Measurements from ENCODE around the gene GPR6. TPM values are rescaled to one million over a fixed set of nuclear protein-coding genes. Genes with fewer than 3 reads are reported as not detected.
A peak's percentile ranks its signal among the peaks of the same experiment; 100 is the strongest.

The GPR6 gene
- polyA plus RNA-seq, 3 donors = not detected

GRCh38 chr6:109949281-109950065, 28.6 kb upstream of the GPR6 start:
- Mint-ChIP-seq H3K27me3 (ENCODE audit: low read depth in 3 of 3) (peaks cover 0 to 11% (median 6%) of the 10 kb centered on the region in 3 donors), H3K4me1 (no peaks in the 10 kb centered on the region), H3K9me3 (peaks cover 0 to 4% (median 0%) of the 10 kb centered on the region in 7 donors), H3K27ac (peak overlapping the region in 1 of 7 donors; percentile 50), H3K4me3 (peak overlapping the region in 1 of 2 donors; percentile 35), H3K36me3 (no peaks in the 10 kb centered on the region)
- Histone ChIP-seq H3K4me3 (replicated peaks in 1 of 3; ENCODE audit: low read depth in 2 of 3, low read length in 3 of 3) (no peak overlapping the region), H3K9ac (ENCODE audit: insufficient read depth, low read length, poor library complexity, severe bottlenecking) (no peak overlapping the region), H2AFZ (ENCODE audit: insufficient read depth, low read depth, low read length, poor library complexity, severe bottlenecking) (no peak overlapping the region), H3K4me1 (ENCODE audit: control insufficient read depth in 1 of 2, insufficient read depth in 2 of 2, low read length in 2 of 2) (no peaks in the 10 kb centered on the region), H3K9me3 (replicated peaks in 1 of 2; ENCODE audit: control insufficient read depth in 1 of 2, insufficient read depth in 1 of 2, low read length in 2 of 2) (no peaks in the 10 kb centered on the region), H3K36me3 (replicated peaks in 1 of 2; ENCODE audit: control insufficient read depth in 1 of 2, insufficient read depth in 2 of 2, low read length in 2 of 2) (no peaks in the 10 kb centered on the region), H4K20me1 (ENCODE audit: insufficient read depth, low read length) (no peaks in the 10 kb centered on the region), H3K4me2 (replicated peaks; ENCODE audit: extremely low read depth, low read length, poor library complexity, severe bottlenecking) (no peak overlapping the region), H3K79me2 (ENCODE audit: insufficient read depth, low read length) (no peaks in the 10 kb centered on the region), H3K27ac (ENCODE audit: low read depth in 1 of 2, low read length in 2 of 2) (no peak overlapping the region), H3K27me3 (ENCODE audit: control insufficient read depth in 2 of 2, insufficient read depth in 2 of 2, low read length in 2 of 2) (no peaks in the 10 kb centered on the region)
- intact Hi-C loops (cut with micrococcal nuclease) = no loop called here
- no peak for DNase-seq
- no peak for TF ChIP-seq CTCF (IDR thresholded peaks at IDR 0.05)
- WGBS (ENCODE audit: insufficient coverage) = 93% methylated on average over 13 of the region's 19 CpGs

- no peaks in the 10 kb centered on the region for H3K36me3 ChIP-seq (replicated peaks in 1 of 2; ENCODE audit: control insufficient read depth in 1 of 2, insufficient read depth in 2 of 2, low read length in 2 of 2)
- H4K20me1 ChIP-seq (ENCODE audit: insufficient read depth, low read length) = no peaks in the 10 kb centered on the region
- H3K79me2 ChIP-seq (ENCODE audit: insufficient read depth, low read length) = no peaks in the 10 kb centered on the region
- peak overlapping the region in 1 of 2 donors; percentile 68 for H3K27ac ChIP-seq (ENCODE audit: low read depth in 1 of 2, low read length in 2 of 2)
- no peak for DNase-seq
- H3K36me3 Mint-ChIP-seq = no peaks in the 10 kb centered on the region
- H3K27ac Mint-ChIP-seq = peak overlapping the region in 1 of 7 donors; percentile 34
- H3K4me3 Mint-ChIP-seq = no peak overlapping the region
- no peak for TF ChIP-seq CTCF (IDR thresholded peaks at IDR 0.05)
- H3K4me3 ChIP-seq (replicated peaks in 1 of 3; ENCODE audit: low read depth in 2 of 3, low read length in 3 of 3) = no peak overlapping the region
- H3K4me1 Mint-ChIP-seq = peaks cover 11% of the 10 kb centered on the region
- H3K4me1 ChIP-seq (ENCODE audit: control insufficient read depth in 1 of 2, insufficient read depth in 2 of 2, low read length in 2 of 2) = peaks cover 11 to 12% of the 10 kb centered on the region in 2 donors
- H3K9ac ChIP-seq (ENCODE audit: insufficient read depth, low read length, poor library complexity, severe bottlenecking) = no peak overlapping the region
- no CpG with 5 or more reads among the region's 2 CpGs for WGBS (ENCODE audit: insufficient coverage)
- intact Hi-C loops (cut with micrococcal nuclease) = no loop called here
- H3K9me3 Mint-ChIP-seq = peaks cover 0 to 5% (median 1%) of the 10 kb centered on the region in 7 donors
- H3K27me3 Mint-ChIP-seq (ENCODE audit: low read depth in 3 of 3) = peaks cover 2 to 8% (median 7%) of the 10 kb centered on the region in 3 donors
- H3K4me2 ChIP-seq (replicated peaks; ENCODE audit: extremely low read depth, low read length, poor library complexity, severe bottlenecking) = no peak overlapping the region
- no peaks in the 10 kb centered on the region for H3K27me3 ChIP-seq (ENCODE audit: control insufficient read depth in 2 of 2, insufficient read depth in 2 of 2, low read length in 2 of 2)
- no peak overlapping the region for H2AFZ ChIP-seq (ENCODE audit: insufficient read depth, low read depth, low read length, poor library complexity, severe bottlenecking)
- no peaks in the 10 kb centered on the region for H3K9me3 ChIP-seq (replicated peaks in 1 of 2; ENCODE audit: control insufficient read depth in 1 of 2, insufficient read depth in 1 of 2, low read length in 2 of 2)
Measured at GRCh38 chr6:109955491-109955890, 22.6 kb upstream of the GPR6 start.

Measured in CD14-positive monocyte (primary cell).